HepG2 (cell line): ENCODE results near the gene AHCTF1. TPM values are rescaled to one million over a fixed set of nuclear protein-coding genes. Genes with fewer than 3 reads are reported as not detected.

Source experiments
- CREB1 ChIP-seq, 2 experiments: fragments of 450-650 bp in 1 of 2; IDR thresholded peaks; 2 replicates each; pipeline ENCODE4 v1.6.1; 2016 to 2017; ENCODE audit warnings: control low read depth in 1 of 2, mild to moderate bottlenecking in 1 of 2, missing compliant biosample characterization in 1 of 2, missing genetic modification characterization in 1 of 2
- HHEX ChIP-seq: IDR thresholded peaks from 2 replicates; pipeline ENCODE4 v1.6.1; 2016; ENCODE audit warnings: control low read depth
- HMGXB3 ChIP-seq: sonication (generic); formaldehyde crosslinking; IDR thresholded peaks from 2 replicates; pipeline ENCODE4 v1.4.0; 2020; ENCODE audit warnings: missing genetic modification reagents, borderline replicate concordance
- KMT2B ChIP-seq: IDR thresholded peaks from 2 replicates; pipeline ENCODE4 v1.6.1; 2016; ENCODE audit warnings: missing genetic modification reagents, missing compliant biosample characterization
- RCOR2 ChIP-seq: IDR thresholded peaks from 2 replicates; pipeline ENCODE4 v1.6.1; 2016; ENCODE audit warnings: missing biosample characterization, missing genetic modification reagents
- RORA ChIP-seq: sonication (generic); formaldehyde crosslinking; IDR thresholded peaks from 2 replicates; pipeline ENCODE4 v1.5.0; 2020; ENCODE audit warnings: mild to moderate bottlenecking, missing genetic modification reagents, moderate library complexity
- TOE1 ChIP-seq: sonication (generic); formaldehyde crosslinking; IDR thresholded peaks from 2 replicates; pipeline ENCODE4 v1.4.0; 2020; ENCODE audit warnings: mild to moderate bottlenecking, missing genetic modification reagents
- ZFP41 ChIP-seq: sonication (generic); formaldehyde crosslinking; IDR thresholded peaks from 2 replicates; pipeline ENCODE4 v1.4.0; 2020; ENCODE audit warnings: mild to moderate bottlenecking, missing genetic modification reagents, borderline replicate concordance
- ZNF17 ChIP-seq: sonication (generic); formaldehyde crosslinking; IDR thresholded peaks from 2 replicates; pipeline ENCODE4 v1.5.0; 2020; ENCODE audit warnings: mild to moderate bottlenecking, missing genetic modification reagents
- ZNF260 ChIP-seq: sonication (generic); formaldehyde crosslinking; IDR thresholded peaks from 2 replicates; pipeline ENCODE4 v1.4.0; 2020; ENCODE audit warnings: missing genetic modification reagents, low read depth, mild to moderate bottlenecking, borderline replicate concordance
- polyA plus RNA-seq, 8 experiments: library from polyadenylated mRNA; depleted of rRNA in 3 of 8; stranded (reverse) in 7 of 8; unstranded in 1 of 8; fragments of >200 nt; fragmentation: Illumina TruSeq in 4 of 8; extraction: Trizol in 4 of 8; gene quantifications; 2 replicates each; pipeline versions ENCODE4 v1.2.1 to v1.2.3, GENCODE V29; 2011 to 2016; ENCODE audit warnings: low read depth in 4 of 8, missing spikeins in 1 of 8, mixed read lengths in 1 of 8; ENCODE audit not compliant: insufficient read depth in 1 of 8
- total RNA-seq, 5 experiments: library from RNA; depleted of rRNA; stranded (reverse); fragments of >200 nt; fragmentation: Illumina TruSeq; extraction: Trizol; gene quantifications; 2 replicates each; pipeline ENCODE4 v1.2.3, GENCODE V29; 2016; ENCODE audit warnings: low read depth in 1 of 5
- TF ChIP-seq, protein P1 (sequence below): sonication (generic); formaldehyde crosslinking; IDR thresholded peaks from 2 replicates; pipeline ENCODE4 v1.4.0; 2020; ENCODE audit warnings: mild to moderate bottlenecking, missing genetic modification reagents
- TF ChIP-seq, protein P2 (sequence below): sonication (generic); formaldehyde crosslinking; IDR thresholded peaks from 2 replicates; pipeline ENCODE4 v1.9.0; 2022; ENCODE audit warnings: missing genetic modification reagents, mild to moderate bottlenecking, borderline replicate concordance

The AHCTF1 gene
- total and polyA plus RNA-seq, 2 of the 13 experiments (the other 11 are each of a cell fraction or from before 2014, with no cell fraction given): 16.6 to 45.9 TPM

GRCh38 chr1:246969621-246970020, 37.9 kb upstream of the AHCTF1 start (continued):
- TF ChIP-seq CREB1 (IDR thresholded peaks at IDR 0.05) (no peak), CREB1 (CRISPR knock-in tag; IDR thresholded peaks at IDR 0.05) (no peak), RORA (CRISPR knock-in tag) (no peak), ZNF260 (CRISPR knock-in tag) (no peak), HHEX (CRISPR knock-in tag) (no peak), HMGXB3 (no peak), RCOR2 (CRISPR knock-in tag) (no peak), KMT2B (CRISPR knock-in tag) (no peak), TOE1 (CRISPR knock-in tag) (no peak), ZFP41 (CRISPR knock-in tag) (no peak), ZNF17 (CRISPR knock-in tag) (no peak)
- TF ChIP-seq, protein P1, sequence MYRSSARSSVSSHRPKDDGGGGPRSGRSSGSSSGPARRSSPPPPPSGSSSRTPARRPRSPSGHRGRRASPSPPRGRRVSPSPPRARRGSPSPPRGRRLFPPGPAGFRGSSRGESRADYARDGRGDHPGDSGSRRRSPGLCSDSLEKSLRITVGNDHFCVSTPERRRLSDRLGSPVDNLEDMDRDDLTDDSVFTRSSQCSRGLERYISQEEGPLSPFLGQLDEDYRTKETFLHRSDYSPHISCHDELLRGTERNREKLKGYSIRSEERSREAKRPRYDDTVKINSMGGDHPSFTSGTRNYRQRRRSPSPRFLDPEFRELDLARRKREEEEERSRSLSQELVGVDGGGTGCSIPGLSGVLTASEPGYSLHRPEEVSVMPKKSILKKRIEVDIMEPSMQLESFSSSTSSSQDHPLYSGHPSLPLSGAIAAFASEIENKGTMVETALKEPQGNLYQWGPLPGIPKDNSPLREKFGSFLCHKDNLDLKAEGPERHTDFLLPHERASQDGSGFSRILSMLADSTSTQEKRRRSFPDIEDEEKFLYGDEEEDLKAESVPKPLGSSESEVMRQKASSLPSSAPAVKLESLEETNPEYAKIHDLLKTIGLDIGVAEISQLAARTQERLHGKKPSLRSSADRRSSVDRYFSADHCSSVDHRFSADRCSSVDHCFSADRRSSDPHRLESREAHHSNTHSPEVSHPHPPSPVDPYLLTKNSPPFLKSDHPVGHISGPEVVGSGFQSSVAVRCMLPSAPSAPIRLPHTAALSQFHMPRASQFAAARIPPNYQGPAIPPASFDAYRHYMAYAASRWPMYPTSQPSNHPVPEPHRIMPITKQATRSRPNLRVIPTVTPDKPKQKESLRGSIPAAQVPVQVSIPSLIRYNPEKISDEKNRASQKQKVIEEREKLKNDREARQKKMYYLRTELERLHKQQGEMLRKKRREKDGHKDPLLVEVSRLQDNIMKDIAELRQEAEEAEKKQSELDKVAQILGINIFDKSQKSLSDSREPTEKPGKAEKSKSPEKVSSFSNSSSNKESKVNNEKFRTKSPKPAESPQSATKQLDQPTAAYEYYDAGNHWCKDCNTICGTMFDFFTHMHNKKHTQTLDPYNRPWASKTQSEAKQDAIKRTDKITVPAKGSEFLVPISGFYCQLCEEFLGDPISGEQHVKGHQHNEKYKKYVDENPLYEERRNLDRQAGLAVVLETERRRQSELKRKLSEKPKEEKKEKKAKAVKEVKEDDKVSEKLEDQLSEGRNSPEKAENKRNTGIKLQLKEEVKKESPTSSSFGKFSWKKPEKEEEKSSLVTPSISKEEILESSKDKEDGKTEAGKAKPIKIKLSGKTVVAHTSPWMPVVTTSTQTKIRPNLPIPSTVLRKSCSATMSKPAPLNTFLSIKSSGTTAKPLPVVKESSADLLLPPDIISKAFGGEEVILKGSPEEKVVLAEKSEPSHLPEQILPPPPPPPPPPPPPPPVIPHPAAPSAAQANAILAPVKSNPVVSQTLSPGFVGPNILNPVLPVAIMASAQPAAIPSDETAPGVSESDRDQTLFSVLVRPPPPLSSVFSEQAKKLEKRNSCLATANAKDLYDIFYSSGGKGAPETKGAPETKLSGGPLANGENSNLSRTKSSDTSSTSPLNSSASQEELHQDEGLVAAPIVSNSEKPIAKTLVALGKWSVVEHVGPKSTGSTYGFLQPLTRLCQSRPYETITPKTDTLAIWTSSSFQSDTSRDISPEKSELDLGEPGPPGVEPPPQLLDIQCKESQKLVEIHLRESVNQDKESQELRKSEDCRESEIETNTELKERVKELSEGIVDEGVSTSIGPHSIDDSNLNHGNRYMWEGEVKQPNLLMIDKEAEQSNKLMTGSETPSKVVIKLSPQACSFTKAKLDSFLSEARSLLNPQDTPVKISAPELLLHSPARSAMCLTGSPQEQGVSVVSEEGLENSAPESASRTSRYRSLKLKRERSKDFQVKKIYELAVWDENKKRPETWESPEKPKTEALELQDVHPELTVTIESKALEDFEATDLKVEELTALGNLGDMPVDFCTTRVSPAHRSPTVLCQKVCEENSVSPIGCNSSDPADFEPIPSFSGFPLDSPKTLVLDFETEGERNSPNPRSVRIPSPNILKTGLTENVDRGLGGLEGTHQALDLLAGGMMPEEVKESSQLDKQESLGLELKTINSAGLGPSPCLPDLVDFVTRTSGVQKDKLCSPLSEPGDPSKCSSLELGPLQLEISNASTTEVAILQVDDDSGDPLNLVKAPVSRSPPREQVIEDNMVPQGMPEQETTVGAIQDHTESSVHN: no peak
- TF ChIP-seq, protein P2, sequence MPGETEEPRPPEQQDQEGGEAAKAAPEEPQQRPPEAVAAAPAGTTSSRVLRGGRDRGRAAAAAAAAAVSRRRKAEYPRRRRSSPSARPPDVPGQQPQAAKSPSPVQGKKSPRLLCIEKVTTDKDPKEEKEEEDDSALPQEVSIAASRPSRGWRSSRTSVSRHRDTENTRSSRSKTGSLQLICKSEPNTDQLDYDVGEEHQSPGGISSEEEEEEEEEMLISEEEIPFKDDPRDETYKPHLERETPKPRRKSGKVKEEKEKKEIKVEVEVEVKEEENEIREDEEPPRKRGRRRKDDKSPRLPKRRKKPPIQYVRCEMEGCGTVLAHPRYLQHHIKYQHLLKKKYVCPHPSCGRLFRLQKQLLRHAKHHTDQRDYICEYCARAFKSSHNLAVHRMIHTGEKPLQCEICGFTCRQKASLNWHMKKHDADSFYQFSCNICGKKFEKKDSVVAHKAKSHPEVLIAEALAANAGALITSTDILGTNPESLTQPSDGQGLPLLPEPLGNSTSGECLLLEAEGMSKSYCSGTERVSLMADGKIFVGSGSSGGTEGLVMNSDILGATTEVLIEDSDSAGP (CRISPR knock-in tag): no peak
